H7 (cell line): Measurements from ENCODE around the gene TYMS. TPM values are rescaled to one million over a fixed set of nuclear protein-coding genes. Genes with fewer than 3 reads are reported as not detected.
A peak's percentile ranks its signal among the peaks of the same experiment; 100 is the strongest.

ENCODE experiments used
- DNase-seq: peaks from one replicate; pipeline ENCODE4 v3.0.0; 2012
- H3K27me3 ChIP-seq: 2 replicates; pipeline ENCODE4 v1.6.0; 2011; ENCODE audit warnings: mild to moderate bottlenecking, low read length; ENCODE audit not compliant: control insufficient read depth, insufficient read depth
- H3K36me3 ChIP-seq: replicated peaks from 2 replicates; pipeline ENCODE4 v1.5.1; 2011; ENCODE audit warnings: low read length; ENCODE audit not compliant: control insufficient read depth, insufficient read depth
- H3K4me3 ChIP-seq: 2 replicates; pipeline ENCODE4 v1.5.1; 2011; ENCODE audit warnings: low read depth, mild to moderate bottlenecking, control low read depth, low read length, moderate library complexity; ENCODE audit not compliant: insufficient read depth
- total RNA-seq: library from RNA; depleted of rRNA; stranded (reverse); fragments of >200 nt; shearing (Covaris generic); gene quantifications from 2 replicates; pipeline ENCODE4 v1.2.3, GENCODE V29; 2014

TYMS gene
- total RNA-seq, 1 experiment from 2014 or later: 44.8 TPM

- no peaks in the 10 kb centered on the region for H3K27me3 ChIP-seq
- no peak overlapping the region for H3K4me3 ChIP-seq
- peaks cover 3% of the 10 kb centered on the region for H3K36me3 ChIP-seq
- no peak for DNase-seq
These were observed 40.3 kb downstream of the TYMS start for GRCh38 chr18:697800-698199.

GRCh38 chr18:703213-703967 is 45.9 kb downstream of the TYMS start:
- H3K4me3 ChIP-seq: no peak overlapping the region
- DNase-seq: no peak
- peaks cover 3% of the 10 kb centered on the region for H3K36me3 ChIP-seq
- no peaks in the 10 kb centered on the region for H3K27me3 ChIP-seq

GRCh38 chr18:706405-706804 is 49.0 kb downstream of the TYMS start:
- H3K4me3 ChIP-seq: no peak overlapping the region
- no peaks in the 10 kb centered on the region for H3K27me3 ChIP-seq
- no peak for DNase-seq
- peaks cover 3% of the 10 kb centered on the region for H3K36me3 ChIP-seq

GRCh38 chr18:708096-708495 is 50.6 kb downstream of the TYMS start:
- Histone ChIP-seq H3K4me3 (no peak overlapping the region), H3K36me3 (peaks cover 3% of the 10 kb centered on the region), H3K27me3 (no peaks in the 10 kb centered on the region; the same call in 1 of the 2 replicates)
- DNase-seq: no peak

- no peaks in the 10 kb centered on the region; the same call in 1 of the 2 replicates for H3K27me3 ChIP-seq
- H3K4me3 ChIP-seq: no peak overlapping the region
- DNase-seq: no peak
- no peaks in the 10 kb centered on the region; the same call in 1 of the 2 replicates for H3K36me3 ChIP-seq
These were observed 52.3 kb downstream of the TYMS start for GRCh38 chr18:709771-710170.

- no peak overlapping the region for H3K4me3 ChIP-seq
- no peaks in the 10 kb centered on the region for H3K36me3 ChIP-seq
- no peaks in the 10 kb centered on the region; the same call in 1 of the 2 replicates for H3K27me3 ChIP-seq
- no peak for DNase-seq
These were observed 53.2 kb downstream of the TYMS start for GRCh38 chr18:710418-711300.

GRCh38 chr18:711310-711656 is 53.8 kb downstream of the TYMS start:
- DNase-seq: peak; percentile 31
- H3K4me3 ChIP-seq: peak overlapping the region; percentile 55
- H3K27me3 ChIP-seq: no peaks in the 10 kb centered on the region; the same call in 1 of the 2 replicates
- H3K36me3 ChIP-seq: no peaks in the 10 kb centered on the region

GRCh38 chr18:711657-712400 is 54.4 kb downstream of the TYMS start:
- no peaks in the 10 kb centered on the region; the same call in 1 of the 2 replicates for H3K27me3 ChIP-seq
- DNase-seq: peak; percentile 64
- peak overlapping the region; percentile 55 for H3K4me3 ChIP-seq
- H3K36me3 ChIP-seq: no peaks in the 10 kb centered on the region

GRCh38 chr18:712401-713134 is 55.1 kb downstream of the TYMS start, which contains the start of gene ENOSF1:
ENOSF1 (minus strand) TSS chr18:712630; CDS start chr18:712587, 43 bp downstream.
- H3K27me3 ChIP-seq: no peaks in the 10 kb centered on the region; the same call in 1 of the 2 replicates
- no peaks in the 10 kb centered on the region for H3K36me3 ChIP-seq
- DNase-seq: peak; percentile 98
- peak within 1 kb of the TSS; percentile 55 for H3K4me3 ChIP-seq

GRCh38 chr18:713135-713490 is 55.7 kb downstream of the TYMS start:
- H3K4me3 ChIP-seq: peak overlapping the region; percentile 49; the same call in 1 of the 2 replicates
- no peak for DNase-seq
- no peaks in the 10 kb centered on the region for H3K36me3 ChIP-seq
- H3K27me3 ChIP-seq: no peaks in the 10 kb centered on the region; the same call in 1 of the 2 replicates

- no peak overlapping the region for H3K4me3 ChIP-seq
- no peaks in the 10 kb centered on the region for H3K36me3 ChIP-seq
- H3K27me3 ChIP-seq: no peaks in the 10 kb centered on the region; the same call in 1 of the 2 replicates
- no peak for DNase-seq
These were observed 58.2 kb downstream of the TYMS start for GRCh38 chr18:715626-716025.

- DNase-seq: no peak
- Histone ChIP-seq H3K27me3 (no peaks in the 10 kb centered on the region), H3K36me3 (no peaks in the 10 kb centered on the region), H3K4me3 (no peak overlapping the region)
These were observed 59.5 kb downstream of the TYMS start for GRCh38 chr18:717003-717402.
